SK-N-MC (cell line): Measurements from ENCODE around the gene RTN4IP1.

Experiments used
- EZH2 ChIP-seq: fragments of 200-600 bp; sonication (generic); IDR thresholded peaks from one replicate; pipeline ENCODE4 v1.6.1; 2017; ENCODE audit warnings: antibody characterized with exemption
- FOXP2 ChIP-seq: optimal IDR thresholded peaks from 2 replicates; pipeline ENCODE3; 2011; ENCODE audit warnings: mild to moderate bottlenecking, moderate library complexity; ENCODE audit not compliant: insufficient read depth; ENCODE audit errors: extremely low read length, control extremely low read depth
- POLR2AphosphoS5 ChIP-seq: IDR thresholded peaks from 2 replicates; pipeline ENCODE4 v1.6.1; 2012; ENCODE audit warnings: mild to moderate bottlenecking, low read depth, low read length, borderline replicate concordance

- TF ChIP-seq POLR2AphosphoS5 (no peak), EZH2 (no peak), FOXP2 (no peak)
These were observed 83.0 kb downstream of the RTN4IP1 start for GRCh38 chr6:106546261-106546690.
